C4-2B (cell line): Measurements from ENCODE around the gene RAG1.

Experiments used
- H3K27ac ChIP-seq: fragments of 450-650 bp; 2 replicates; pipeline ENCODE4 v1.5.1; 2017
- ZFX ChIP-seq: fragments of 450-650 bp; IDR thresholded peaks from 2 replicates; pipeline ENCODE4 v1.6.1; 2017
- TF ChIP-seq, protein P1 (sequence below): fragments of 450-650 bp; conservative IDR thresholded peaks from 2 replicates; pipeline ENCODE4 v1.5.1; 2017; ENCODE audit warnings: mild to moderate bottlenecking

The RAG1 gene

DNA sequence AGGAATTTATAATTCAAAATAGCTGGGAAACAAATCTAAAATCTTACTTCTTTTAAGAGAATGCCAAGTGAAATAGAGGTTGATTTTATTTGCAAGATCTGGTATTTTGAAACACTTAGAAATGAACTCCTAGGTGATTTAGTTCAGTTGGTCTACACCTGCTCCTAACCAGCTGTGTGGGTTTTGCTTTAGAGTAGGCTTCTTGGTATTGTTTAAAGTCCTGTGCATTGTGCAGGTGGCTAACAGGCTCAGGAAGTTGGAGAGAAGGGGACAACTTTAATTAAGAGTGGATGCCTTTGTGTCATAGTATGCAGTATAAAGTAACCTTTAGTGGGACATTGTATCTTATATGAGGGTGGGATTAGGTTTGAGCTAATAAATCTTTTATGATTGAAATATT is 34.3 kb downstream of the RAG1 start:
- TF ChIP-seq, protein P1, sequence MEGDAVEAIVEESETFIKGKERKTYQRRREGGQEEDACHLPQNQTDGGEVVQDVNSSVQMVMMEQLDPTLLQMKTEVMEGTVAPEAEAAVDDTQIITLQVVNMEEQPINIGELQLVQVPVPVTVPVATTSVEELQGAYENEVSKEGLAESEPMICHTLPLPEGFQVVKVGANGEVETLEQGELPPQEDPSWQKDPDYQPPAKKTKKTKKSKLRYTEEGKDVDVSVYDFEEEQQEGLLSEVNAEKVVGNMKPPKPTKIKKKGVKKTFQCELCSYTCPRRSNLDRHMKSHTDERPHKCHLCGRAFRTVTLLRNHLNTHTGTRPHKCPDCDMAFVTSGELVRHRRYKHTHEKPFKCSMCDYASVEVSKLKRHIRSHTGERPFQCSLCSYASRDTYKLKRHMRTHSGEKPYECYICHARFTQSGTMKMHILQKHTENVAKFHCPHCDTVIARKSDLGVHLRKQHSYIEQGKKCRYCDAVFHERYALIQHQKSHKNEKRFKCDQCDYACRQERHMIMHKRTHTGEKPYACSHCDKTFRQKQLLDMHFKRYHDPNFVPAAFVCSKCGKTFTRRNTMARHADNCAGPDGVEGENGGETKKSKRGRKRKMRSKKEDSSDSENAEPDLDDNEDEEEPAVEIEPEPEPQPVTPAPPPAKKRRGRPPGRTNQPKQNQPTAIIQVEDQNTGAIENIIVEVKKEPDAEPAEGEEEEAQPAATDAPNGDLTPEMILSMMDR: no peak
- no peak for TF ChIP-seq ZFX
- H3K27ac ChIP-seq: no peak overlapping the region

DNA sequence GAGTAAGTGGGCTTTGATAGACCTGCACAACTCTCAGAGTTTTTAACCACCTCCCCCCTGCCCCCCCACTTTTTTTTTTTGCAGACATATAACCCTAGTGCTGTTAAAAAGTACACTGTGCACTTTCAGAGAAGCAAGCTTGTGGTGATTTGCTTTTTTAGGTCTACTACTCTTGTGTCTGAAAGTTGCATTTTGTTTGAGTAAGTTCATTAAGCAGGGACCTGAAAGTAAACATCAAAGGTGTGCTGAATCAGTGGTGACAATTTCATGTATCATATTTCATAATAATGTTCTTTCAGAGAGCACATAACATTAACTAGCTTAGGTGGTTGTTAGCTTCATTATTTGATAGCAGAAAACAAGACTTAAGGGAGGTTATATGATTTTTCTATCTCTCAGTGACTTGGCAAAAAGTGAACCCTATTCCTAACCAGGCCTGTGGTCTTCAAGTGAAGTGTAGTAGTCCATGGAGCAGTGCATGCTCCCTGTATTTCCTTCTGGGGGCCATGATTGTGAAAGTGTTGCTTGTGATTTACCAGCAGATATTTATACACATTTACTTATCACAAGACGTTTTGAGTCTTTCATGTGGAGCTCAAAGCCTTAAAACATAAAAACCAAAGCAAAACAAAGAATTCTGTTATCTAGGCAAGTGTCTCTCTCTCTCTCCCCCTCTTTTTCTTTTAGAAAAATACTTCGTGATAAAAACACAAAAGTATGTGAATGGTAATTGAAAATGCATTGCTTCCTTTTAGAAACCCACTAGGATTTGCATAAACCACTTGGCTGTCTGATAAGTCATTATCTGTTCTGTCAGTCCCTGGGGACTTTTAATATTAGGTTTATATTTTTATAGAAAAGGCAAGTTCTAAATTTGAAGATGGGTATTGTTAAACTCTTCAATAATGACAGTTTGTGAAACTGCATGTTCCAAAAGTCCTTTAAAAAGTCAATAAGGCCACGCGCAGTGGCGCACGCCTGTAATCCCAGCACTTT is 37.7 kb downstream of the RAG1 start:
- no peak for TF ChIP-seq ZFX
- TF ChIP-seq, protein P1: no peak
- H3K27ac ChIP-seq: no peak overlapping the region

DNA sequence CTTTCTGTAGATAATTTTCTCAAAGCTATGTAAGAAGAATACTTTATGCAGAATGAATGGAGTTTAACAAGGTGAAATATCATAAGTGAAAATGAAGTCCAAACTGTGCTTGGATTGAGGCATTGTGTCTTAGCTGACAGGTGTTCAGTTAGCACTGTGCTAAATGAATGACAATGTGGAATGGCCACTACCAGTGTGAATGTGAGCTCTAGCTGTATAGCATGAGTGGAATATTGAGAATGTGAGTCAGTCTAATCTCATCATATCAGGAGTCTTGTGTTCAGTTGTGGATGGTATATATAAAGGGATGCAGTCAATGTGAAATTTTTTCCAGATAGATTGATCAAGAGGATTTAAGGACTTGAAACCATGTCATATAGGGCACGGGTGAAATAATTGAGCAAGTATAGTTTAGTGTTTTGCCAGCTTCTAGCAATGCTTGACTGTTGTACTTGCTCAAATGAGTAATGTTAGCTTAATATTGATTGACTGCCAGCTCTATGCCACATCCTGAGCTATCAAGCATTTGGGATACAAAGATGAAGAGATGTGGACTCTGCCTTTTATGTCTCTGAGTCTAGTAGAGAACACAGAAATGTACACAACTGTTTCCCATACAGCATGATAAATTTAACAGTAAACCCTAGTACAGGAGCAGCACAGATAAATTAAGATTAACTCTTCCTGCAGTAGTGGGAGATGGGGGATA is 40.8 kb downstream of the RAG1 start:
- H3K27ac ChIP-seq: no peak overlapping the region
- TF ChIP-seq, protein P1: no peak
- TF ChIP-seq ZFX: no peak

DNA sequence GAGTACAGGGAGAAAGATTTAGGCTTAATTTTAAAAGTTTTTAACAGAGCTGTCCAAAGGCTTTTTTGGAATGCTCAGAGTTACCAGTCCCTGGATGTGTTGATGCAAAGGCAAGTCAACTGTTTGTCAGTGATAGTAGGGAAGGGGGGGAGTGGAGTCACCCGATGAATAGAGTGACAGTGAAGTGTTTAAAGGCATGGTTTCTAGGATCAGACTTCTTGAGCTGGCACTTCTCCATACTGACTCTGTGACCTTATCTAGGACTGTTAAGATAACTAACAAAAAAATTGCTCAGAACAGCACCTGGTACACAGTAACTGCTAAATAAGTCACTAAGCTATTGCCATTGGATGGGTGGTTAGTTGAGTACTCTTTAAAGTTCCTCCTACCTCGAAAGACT is 41.6 kb downstream of the RAG1 start:
- TF ChIP-seq, protein P1: no peak
- no peak for TF ChIP-seq ZFX
- no peak overlapping the region for H3K27ac ChIP-seq

DNA sequence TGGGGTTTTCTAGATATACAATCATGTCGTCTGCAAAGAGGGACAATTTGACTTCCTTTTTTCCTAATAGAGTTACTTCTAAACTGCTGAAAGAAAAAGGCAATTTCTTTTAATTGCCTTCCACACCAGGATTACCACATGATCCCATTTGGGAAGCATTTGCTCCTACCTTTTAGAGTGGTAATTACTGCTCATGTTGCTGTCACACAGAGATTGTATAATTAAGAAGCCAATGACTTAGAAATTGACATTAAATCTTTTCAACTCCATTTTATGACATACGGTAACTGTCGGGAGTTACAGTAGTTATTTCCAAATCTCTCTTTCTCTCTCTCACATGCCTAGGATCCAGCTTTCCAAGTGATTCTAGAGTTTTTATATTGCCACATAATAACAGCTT is 48.0 kb downstream of the RAG1 start:
- no peak overlapping the region for H3K27ac ChIP-seq
- TF ChIP-seq, protein P1: no peak
- TF ChIP-seq ZFX: no peak

DNA sequence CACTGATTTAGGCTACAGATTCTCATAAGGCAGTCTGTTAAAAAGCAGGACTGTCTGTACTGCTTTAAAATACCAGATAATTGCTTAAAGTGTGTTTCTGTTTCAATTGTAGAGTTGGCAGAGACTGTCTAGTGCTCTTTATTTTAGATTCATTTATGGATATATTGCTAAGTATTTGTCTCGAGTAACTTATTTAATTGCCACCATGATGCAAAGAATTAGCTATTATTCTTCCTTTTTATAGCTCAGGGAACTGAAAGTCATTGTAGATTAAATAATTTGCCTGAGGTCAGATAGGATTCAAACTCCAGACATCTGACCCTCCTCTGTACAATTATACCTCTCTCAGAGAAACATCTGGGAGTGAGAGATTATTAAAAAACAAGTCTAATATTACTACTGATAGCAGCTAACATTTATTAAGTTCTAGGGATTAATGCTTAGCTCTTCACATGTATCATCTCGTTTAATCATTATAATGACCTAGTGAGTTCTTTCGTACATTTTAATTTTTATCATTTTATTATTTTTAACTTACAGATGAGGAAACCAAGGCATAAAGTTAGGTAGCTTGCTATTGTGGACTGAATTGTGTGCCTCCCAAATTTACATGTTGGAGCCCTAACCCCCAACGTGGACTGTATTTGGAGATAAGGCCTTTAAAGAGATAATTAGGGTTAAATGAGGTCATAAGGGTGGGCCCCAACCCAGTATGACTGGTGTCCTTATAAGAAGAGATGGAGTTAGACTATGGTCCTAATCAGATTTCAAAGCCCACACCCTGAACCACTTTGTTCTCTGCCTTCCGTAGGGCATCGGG is 49.9 kb downstream of the RAG1 start:
- TF ChIP-seq, protein P1: no peak
- no peak for TF ChIP-seq ZFX
- H3K27ac ChIP-seq: no peak overlapping the region
